ENCODE results near the gene ATAD3A.
"Not testable (repeated sequence)": the region's sequence is repeated elsewhere in the genome, so short reads cannot be mapped to it uniquely, and the experiment has no call there.

The ATAD3A gene

GRCh38 chr1:1511533-1512285 lies at the start of gene ATAD3A:
TSS of gene ATAD3A (plus strand) at chr1:1512162. CDS start at chr1:1512269, 107 bp downstream.
- DNase-seq = peak; percentile 98 to 99
- TF ChIP-seq GATA1 (IDR thresholded peaks at IDR 0.05; ENCODE audit: low read depth, low read length) (no peak), POLR2A (IDR thresholded peaks at IDR 0.05; ENCODE audit: low read length) (peak; percentile 90)

GRCh38 chr1:1462318-1462966 lies 49.5 kb upstream of the ATAD3A start:
- DNase-seq = no peak
- TF ChIP-seq POLR2A (IDR thresholded peaks at IDR 0.05; ENCODE audit: low read length) (no peak), GATA1 (IDR thresholded peaks at IDR 0.05; ENCODE audit: low read depth, low read length) (no peak)

- DNase-seq = no peak
- no peak for TF ChIP-seq GATA1 (IDR thresholded peaks at IDR 0.05; ENCODE audit: low read depth, low read length)
- TF ChIP-seq POLR2A (IDR thresholded peaks at IDR 0.05; ENCODE audit: low read length) = no peak
Measured at GRCh38 chr1:1463312-1463711, 48.6 kb upstream of the ATAD3A start.

- DNase-seq = not testable (repeated sequence)
Measured at GRCh38 chr1:1468196-1468985, 43.6 kb upstream of the ATAD3A start.

- DNase-seq = peak; percentile 66 to 74
- TF ChIP-seq POLR2A (IDR thresholded peaks at IDR 0.05; ENCODE audit: low read length) (no peak), GATA1 (IDR thresholded peaks at IDR 0.05; ENCODE audit: low read depth, low read length) (no peak)
Measured at GRCh38 chr1:1470626-1471388, 41.2 kb upstream of the ATAD3A start.

- peak; percentile 96 for DNase-seq
- peak; percentile 47 for TF ChIP-seq POLR2A (IDR thresholded peaks at IDR 0.05; ENCODE audit: low read length)
- TF ChIP-seq GATA1 (IDR thresholded peaks at IDR 0.05; ENCODE audit: low read depth, low read length) = no peak
Measured at GRCh38 chr1:1471389-1472052, 40.4 kb upstream of the ATAD3A start, which contains the start of gene ATAD3B. TSS of gene ATAD3B (plus strand) at chr1:1471765. CDS start at chr1:1471885, 120 bp downstream.

GRCh38 chr1:1472053-1472876 lies 39.7 kb upstream of the ATAD3A start:
- DNase-seq = peak; percentile 40 to 45

GRCh38 chr1:1476011-1476410 lies 36.0 kb upstream of the ATAD3A start:
- DNase-seq = not testable (repeated sequence)

- TF ChIP-seq GATA1 (IDR thresholded peaks at IDR 0.05; ENCODE audit: low read depth, low read length) (no peak), POLR2A (IDR thresholded peaks at IDR 0.05; ENCODE audit: low read length) (no peak)
Measured at GRCh38 chr1:1477206-1477605, 34.8 kb upstream of the ATAD3A start.

GRCh38 chr1:1479547-1480487 lies 32.1 kb upstream of the ATAD3A start:
- TF ChIP-seq GATA1 (IDR thresholded peaks at IDR 0.05; ENCODE audit: low read depth, low read length) = no peak
- no peak for TF ChIP-seq POLR2A (IDR thresholded peaks at IDR 0.05; ENCODE audit: low read length)

More at GRCh38 chr1:1477206-1477605, 34.8 kb upstream of the ATAD3A start:
- no peak for DNase-seq

GRCh38 chr1:1480488-1480867 lies 31.5 kb upstream of the ATAD3A start:
- DNase-seq = not testable (repeated sequence)

More at GRCh38 chr1:1479547-1480487, 32.1 kb upstream of the ATAD3A start:
- DNase-seq = no peak

GRCh38 chr1:1481811-1482210 lies 30.2 kb upstream of the ATAD3A start:
- not testable (repeated sequence) for DNase-seq

All from erythroblast (primary cell).